ENCODE data around the gene DPP6. TPM values are rescaled to one million over a fixed set of nuclear protein-coding genes. Genes with fewer than 3 reads are reported as not detected.

Gene DPP6
- total RNA-seq, 4 donors from 2014 or later: 1.8 to 33.7 (median 6.4) TPM

DNA sequence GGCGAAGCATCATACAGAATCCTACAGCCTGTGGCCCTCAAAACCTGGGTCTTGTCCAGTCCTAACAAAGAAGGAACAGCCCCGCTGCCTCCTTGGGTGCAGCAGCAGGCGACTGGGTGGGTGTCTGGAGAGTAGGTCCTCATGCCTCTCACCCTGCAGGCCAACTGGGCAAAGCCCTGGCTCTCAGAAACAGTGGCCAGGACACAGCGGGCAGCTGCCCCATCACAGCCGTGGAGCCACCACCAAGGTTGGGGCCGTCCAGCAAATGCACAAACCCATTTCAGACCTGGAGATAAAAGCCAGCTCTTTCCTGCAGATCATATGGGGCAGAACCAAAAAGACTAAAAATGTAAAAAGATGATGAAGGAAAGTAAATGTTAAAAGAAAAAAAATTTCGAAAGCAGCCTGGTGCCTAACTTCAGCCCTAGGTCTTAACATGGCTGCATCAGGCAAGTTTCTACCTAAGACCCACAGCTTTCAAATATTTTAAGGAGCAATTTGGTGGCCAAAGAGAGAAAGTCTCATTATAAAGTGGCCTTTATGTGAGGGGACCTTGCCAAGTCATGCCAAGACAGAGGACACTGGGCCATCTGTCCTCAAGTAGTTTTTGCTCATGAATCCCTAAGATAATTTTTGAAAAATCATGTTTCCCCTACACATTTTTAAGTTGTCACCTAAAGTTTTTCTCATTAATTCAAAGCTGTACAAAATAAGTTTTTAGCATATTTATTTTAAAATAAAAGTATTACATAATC, 808.6 kb downstream of the DPP6 start:
- H3K27me3 ChIP-seq: peaks cover 2% of the 10 kb centered on the region
- intact Hi-C loops (cut with DNase I; ENCODE audit: low total_unique reads): no loop called here
- peaks cover 0 to 7% (median 0%) of the 10 kb centered on the region in 4 donors for H3K4me1 ChIP-seq
- no peak overlapping the region for H3K4me3 ChIP-seq
- no peak overlapping the region for H3K27ac ChIP-seq
- WGBS, 2 donors (ENCODE audit: low coverage in 1 of 2): 84 to 86% methylated on average over 1 to 6 of the region's 7 CpGs
- no peak for TF ChIP-seq EP300 (IDR thresholded peaks at IDR 0.05; ENCODE audit: low read depth)
- TF ChIP-seq, protein P1, sequence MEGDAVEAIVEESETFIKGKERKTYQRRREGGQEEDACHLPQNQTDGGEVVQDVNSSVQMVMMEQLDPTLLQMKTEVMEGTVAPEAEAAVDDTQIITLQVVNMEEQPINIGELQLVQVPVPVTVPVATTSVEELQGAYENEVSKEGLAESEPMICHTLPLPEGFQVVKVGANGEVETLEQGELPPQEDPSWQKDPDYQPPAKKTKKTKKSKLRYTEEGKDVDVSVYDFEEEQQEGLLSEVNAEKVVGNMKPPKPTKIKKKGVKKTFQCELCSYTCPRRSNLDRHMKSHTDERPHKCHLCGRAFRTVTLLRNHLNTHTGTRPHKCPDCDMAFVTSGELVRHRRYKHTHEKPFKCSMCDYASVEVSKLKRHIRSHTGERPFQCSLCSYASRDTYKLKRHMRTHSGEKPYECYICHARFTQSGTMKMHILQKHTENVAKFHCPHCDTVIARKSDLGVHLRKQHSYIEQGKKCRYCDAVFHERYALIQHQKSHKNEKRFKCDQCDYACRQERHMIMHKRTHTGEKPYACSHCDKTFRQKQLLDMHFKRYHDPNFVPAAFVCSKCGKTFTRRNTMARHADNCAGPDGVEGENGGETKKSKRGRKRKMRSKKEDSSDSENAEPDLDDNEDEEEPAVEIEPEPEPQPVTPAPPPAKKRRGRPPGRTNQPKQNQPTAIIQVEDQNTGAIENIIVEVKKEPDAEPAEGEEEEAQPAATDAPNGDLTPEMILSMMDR (IDR thresholded peaks at IDR 0.05): no peak
- no peak for TF ChIP-seq POLR2AphosphoS5 (IDR thresholded peaks at IDR 0.05)
- no peak for TF ChIP-seq POLR2A (IDR thresholded peaks at IDR 0.05)
- no peak for DNase-seq
- in situ Hi-C loops (cut with MboI; ENCODE audit: low pct_ligation_motif_present in 1 of 4, low pct_unique_long_range_greater_than_20kb in 1 of 4, low sequenced_read_pairs in 3 of 4): no loop called here
- H3K9me3 ChIP-seq: no peaks in the 10 kb centered on the region
- H3K36me3 ChIP-seq: no peaks in the 10 kb centered on the region

DNA sequence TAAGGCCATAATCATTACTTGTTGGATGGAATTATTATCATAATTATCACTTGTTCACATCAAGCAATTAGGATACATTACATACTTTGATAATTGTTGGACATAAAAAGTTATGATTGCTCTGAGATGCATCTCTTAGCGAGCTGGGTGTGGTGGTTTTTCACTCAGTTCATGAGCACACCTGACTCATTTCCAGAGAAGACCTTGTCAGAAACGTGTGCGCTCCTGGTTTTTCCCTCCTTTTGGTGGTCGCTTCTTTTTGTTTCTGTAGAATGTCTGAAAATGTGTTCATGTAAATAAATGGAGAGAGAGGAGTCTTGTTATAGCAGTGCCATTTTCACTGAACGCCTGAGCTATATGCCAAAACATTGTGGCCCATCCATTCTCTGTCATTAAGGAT, 809.4 kb downstream of the DPP6 start:
- Histone ChIP-seq H3K36me3 (no peaks in the 10 kb centered on the region), H3K4me1 (peaks cover 0 to 7% (median 0%) of the 10 kb centered on the region in 4 donors), H3K9me3 (no peaks in the 10 kb centered on the region), H3K27me3 (peaks cover 6% of the 10 kb centered on the region), H3K27ac (no peak overlapping the region), H3K4me3 (no peak overlapping the region)
- intact Hi-C loops (cut with DNase I; ENCODE audit: low total_unique reads) (no loop called here), in situ Hi-C loops (cut with MboI; ENCODE audit: low pct_ligation_motif_present in 1 of 4, low pct_unique_long_range_greater_than_20kb in 1 of 4, low sequenced_read_pairs in 3 of 4) (no loop called here)
- 51 to 52% methylated on average over 5 of the region's 5 CpGs for WGBS, 2 donors (ENCODE audit: low coverage in 1 of 2)
- TF ChIP-seq POLR2A (IDR thresholded peaks at IDR 0.05) (no peak), EP300 (IDR thresholded peaks at IDR 0.05; ENCODE audit: low read depth) (no peak), POLR2AphosphoS5 (IDR thresholded peaks at IDR 0.05) (no peak)
- TF ChIP-seq, protein P1 (IDR thresholded peaks at IDR 0.05): no peak
- no peak for DNase-seq

DNA sequence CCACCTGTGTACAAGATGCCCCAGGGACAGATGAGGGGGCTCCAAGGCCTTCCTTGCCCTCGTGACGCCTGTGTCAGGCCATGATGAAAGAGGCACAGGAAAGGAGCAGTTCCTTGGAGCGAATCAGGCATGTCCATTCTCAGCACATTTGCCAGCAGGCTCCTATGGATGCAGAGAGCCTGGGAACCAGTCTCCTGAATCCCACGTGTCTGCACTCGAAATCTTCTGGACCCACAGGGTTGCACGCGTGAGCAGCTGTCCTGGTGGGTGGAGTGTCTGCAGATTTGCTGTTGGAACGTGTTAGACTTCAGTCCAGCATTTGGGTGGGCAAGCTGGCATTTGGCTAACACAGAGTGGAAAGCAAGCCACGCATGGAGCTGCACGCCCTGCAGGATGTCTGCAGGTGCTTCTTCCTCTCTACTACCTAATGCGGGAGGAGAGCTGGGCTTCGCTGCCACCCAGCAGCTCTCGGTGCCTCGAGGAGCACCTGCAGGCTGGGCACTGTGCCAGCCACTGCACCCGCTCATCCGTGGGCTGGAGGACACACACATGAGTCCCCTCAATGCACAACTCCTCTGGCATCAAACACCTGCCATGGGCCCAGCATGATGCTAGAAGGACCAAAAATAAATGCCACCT, 810.1 kb downstream of the DPP6 start:
- Histone ChIP-seq H3K27me3 (peaks cover 6% of the 10 kb centered on the region), H3K27ac (no peak overlapping the region), H3K4me1 (peaks cover 0 to 3% (median 0%) of the 10 kb centered on the region in 4 donors), H3K4me3 (no peak overlapping the region), H3K36me3 (no peaks in the 10 kb centered on the region), H3K9me3 (no peaks in the 10 kb centered on the region)
- in situ Hi-C loops (cut with MboI; ENCODE audit: low pct_ligation_motif_present in 1 of 4, low pct_unique_long_range_greater_than_20kb in 1 of 4, low sequenced_read_pairs in 3 of 4) (no loop called here), intact Hi-C loops (cut with DNase I; ENCODE audit: low total_unique reads) (no loop called here)
- TF ChIP-seq, protein P1 (IDR thresholded peaks at IDR 0.05): no peak
- TF ChIP-seq EP300 (IDR thresholded peaks at IDR 0.05; ENCODE audit: low read depth) (no peak), POLR2AphosphoS5 (IDR thresholded peaks at IDR 0.05) (no peak), POLR2A (IDR thresholded peaks at IDR 0.05) (no peak)
- 60% methylated on average over 16 of the region's 16 CpGs; no CpG with 5 or more reads in 1 of the 2 donors for WGBS, 2 donors (ENCODE audit: low coverage in 1 of 2)
- no peak for DNase-seq

DNA sequence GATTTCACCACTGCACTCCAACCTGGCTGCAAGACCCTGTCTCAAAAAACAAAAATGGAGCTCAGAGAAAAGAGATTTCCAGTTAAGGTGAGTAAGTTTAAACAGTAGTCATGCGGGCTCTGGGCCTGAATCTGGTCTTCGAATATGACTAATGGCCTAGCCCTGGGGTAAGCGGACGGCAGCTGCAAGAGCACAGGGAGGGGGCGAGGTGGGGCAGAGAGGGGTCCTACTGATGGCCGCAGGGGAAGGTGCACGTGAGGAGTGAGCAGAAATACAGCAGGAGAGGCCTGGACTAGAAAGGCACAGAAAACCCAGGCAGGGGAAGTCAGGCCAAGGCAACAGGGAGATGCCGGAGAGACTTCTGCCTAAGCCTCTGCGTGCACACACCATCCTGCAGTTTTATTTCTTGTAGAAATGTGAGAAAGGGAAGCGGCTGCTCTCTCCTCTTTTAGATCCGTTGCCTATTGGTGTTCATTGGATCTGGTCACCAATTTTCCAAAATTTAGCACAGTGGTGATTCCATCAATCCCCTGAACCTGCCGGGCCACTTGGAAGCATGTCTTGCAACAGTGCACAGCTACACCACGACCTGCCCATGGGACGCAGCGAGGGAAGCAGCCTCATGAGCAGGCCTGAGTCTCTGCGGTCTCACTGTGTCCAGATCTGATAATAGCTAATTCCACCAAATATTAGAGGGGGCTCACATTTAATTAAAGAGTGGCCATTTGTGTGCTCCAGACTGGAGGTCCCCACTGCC, 811.7 kb downstream of the DPP6 start:
- H3K27me3 ChIP-seq: peaks cover 17% of the 10 kb centered on the region
- WGBS, 2 donors (ENCODE audit: low coverage in 1 of 2): 80 to 84% methylated on average over 9 to 16 of the region's 16 CpGs
- intact Hi-C loops (cut with DNase I; ENCODE audit: low total_unique reads): no loop called here
- H3K9me3 ChIP-seq: no peaks in the 10 kb centered on the region
- no peak for DNase-seq
- H3K27ac ChIP-seq: no peak overlapping the region
- H3K4me1 ChIP-seq: no peaks in the 10 kb centered on the region
- no peaks in the 10 kb centered on the region for H3K36me3 ChIP-seq
- no peak for TF ChIP-seq EP300 (IDR thresholded peaks at IDR 0.05; ENCODE audit: low read depth)
- no peak for TF ChIP-seq POLR2AphosphoS5 (IDR thresholded peaks at IDR 0.05)
- TF ChIP-seq, protein P1 (IDR thresholded peaks at IDR 0.05): no peak
- TF ChIP-seq POLR2A (IDR thresholded peaks at IDR 0.05): no peak
- no peak overlapping the region for H3K4me3 ChIP-seq
- in situ Hi-C loops (cut with MboI; ENCODE audit: low pct_ligation_motif_present in 1 of 4, low pct_unique_long_range_greater_than_20kb in 1 of 4, low sequenced_read_pairs in 3 of 4): no loop called here

All from transverse colon (tissue), 4 donors.